ENCODE results near the gene NALCN.

NALCN gene

DNA sequence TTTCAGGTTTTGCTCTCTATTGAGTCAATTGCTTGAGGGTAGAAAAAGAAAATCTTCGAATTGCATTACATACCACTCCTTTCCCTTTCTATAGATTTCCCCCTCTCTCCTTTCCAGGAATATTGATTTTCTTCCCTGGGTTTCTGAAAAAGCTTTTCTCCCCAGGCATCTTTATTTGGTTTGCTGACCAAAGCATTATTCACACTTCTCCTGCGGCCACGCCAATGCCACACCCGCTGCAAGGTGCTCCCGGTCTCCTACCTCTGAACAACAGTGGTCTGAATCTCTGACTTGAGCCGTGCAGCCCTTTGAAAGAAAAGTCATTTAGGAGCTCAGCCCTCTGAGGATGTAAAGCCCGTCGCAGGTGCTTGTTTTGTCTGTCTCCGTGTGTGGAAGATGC lies 390.8 kb downstream of the NALCN start:
- DNase-seq (ENCODE audit: low read depth): no peak

DNA sequence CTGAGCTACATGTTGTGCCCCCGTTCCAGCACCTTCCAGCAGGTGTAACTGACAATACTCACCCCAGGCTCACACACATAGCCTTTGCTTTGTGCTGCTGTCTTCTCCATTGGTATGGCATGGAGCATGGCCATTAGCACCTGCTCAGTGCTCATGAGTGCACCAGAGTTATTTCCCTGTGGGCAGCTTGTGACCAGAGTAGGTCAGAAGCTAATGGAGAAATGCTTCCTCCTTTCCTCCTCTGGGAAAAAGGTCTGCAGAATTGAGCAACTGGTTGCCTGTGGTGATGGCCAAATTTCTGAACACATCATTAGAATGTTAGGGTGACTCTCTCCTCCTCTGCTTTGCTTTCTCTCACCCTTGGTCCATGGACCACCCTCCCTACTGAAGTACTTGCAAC lies 397.2 kb downstream of the NALCN start:
- no peak for DNase-seq (ENCODE audit: low read depth)

DNA sequence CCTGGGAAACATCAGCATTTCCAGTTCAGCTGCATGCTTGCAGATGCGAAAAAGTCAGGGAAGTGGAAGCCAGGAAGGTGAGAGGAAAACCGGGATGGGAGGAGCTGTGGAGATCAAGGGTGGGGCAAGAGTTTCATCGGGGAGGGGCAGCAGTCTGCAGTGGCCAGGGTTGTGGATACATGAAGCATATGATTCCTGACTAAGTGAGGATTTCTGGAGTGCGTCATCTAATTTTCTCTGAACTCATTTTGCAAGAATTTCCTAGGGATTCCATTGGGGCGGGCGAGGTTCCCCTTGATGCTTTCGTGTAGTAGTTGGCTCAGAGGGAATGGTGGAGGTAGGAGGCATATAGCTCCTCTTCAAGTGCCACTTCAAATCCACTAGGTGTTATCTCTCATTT lies 397.6 kb downstream of the NALCN start:
- no peak for DNase-seq (ENCODE audit: low read depth)

DNA sequence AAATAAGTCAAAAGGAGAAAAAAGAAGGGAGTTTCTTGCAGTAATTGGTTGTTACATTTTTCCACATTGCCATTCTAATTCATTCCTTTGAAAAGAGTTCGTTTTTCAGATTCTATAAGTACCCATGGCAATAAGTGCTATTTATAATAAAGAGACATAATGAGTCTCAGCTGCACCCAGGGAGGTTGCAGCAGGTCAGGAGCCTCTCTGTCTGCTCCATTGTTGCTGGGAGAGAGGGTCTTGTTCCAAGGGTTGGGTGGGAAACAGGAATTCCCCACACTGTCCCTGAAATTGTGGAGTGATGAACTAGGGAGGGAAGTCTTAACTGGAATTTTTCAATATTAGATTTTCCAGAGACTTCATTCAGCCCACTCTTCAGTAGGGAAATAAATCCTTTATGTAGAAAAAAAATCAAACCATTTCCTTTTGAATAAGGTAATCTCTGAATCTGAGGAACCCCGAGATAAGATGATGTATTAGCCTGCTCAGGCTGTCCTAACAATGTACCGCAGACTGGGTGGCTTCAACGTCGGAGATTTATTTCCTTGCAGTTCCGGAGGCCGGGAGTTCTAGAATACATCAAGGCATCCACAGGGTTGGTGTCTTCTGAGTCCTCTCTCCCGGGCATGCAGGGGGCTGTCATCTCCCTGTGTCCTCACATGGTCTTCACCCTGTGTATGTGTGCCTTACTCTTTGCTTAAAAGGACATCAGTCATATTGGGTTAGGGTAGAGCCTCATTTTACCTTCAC lies 399.0 kb downstream of the NALCN start:
- DNase-seq (ENCODE audit: low read depth): no peak

DNA sequence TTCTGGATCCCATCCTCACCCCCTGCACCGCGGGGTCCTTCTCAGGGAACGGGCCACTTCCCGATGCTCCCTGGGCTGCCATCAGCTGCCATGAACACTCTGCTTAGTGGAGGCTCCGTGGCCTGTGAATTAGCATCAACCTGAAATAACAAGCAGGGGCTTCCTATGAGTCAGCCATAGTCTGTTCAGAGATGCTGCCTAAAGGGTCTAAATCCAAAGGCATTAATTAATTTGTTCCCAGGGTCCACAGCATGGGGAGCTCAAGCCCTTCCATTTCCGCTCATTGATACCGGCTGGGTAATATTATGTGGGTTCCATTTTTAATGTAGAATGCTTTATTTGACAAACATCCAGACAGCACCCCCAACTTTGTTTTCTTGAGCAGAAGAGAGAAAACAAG lies 399.8 kb downstream of the NALCN start:
- DNase-seq (ENCODE audit: low read depth): no peak

DNA sequence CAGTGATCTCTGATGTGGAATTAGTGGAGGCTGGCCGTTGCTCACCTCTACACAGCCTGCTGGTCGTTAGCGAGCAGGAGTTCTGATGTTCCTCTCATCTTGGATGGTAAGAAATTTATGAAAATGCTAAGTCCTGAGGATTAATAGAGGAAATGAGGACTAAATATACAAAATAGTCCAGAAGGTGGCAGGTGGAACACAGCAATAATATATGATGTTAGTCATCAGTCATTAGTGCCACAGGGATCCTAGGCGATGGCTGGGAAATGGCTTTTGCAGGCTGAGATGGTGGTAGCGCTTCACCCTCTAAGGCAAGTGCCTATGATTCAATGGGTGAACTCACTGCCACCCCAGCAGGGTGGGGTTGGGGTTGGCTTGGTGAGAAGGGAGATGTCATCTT lies 403.1 kb downstream of the NALCN start:
- no peak for DNase-seq (ENCODE audit: low read depth)

DNA sequence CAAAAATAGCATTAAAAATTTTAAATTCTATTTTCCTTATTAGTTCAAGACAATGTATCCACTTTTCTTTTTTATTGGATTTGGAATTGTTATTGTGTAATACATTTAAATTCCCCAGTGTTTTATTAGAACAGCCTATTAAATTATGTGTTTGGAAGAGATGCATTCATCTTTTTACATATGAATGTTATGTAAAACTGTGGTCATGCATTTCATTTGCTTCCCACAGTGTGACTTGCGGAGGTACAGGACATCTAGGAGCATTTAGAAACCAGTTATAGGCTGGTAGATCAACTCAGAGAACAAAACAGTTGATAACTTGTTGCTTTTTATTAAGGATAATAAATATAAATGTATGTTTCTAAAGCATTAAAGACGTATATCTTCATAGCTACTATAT lies 406.2 kb downstream of the NALCN start:
- DNase-seq (ENCODE audit: low read depth): no peak

DNA sequence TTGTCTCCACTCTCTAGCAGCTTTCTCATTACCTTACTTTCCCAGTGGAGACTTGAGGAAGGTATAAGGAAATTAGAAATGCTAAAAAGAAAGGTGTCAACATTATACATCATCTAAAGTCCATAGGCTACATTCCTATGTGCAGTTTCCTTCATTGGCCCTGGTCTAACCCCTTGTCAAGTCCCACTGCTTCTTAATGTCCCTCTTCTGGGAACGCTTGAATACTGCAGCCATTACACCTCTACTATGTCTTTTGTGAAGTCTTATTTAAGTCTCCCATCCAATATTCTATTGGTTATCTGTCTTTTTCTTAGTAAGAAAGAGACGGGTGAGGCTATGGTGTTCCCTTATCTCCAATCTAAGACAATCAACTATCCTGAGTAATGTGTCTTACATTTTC lies 409.1 kb downstream of the NALCN start:
- no peak for DNase-seq (ENCODE audit: low read depth)
